Thyroid gland (tissue), 4 donors: ENCODE measurements around the gene ALMS1.

ENCODE experiments used
- POLR2A ChIP-seq, 2 donors: fragments of 450-650 bp; IDR thresholded peaks; one replicate each; pipeline ENCODE4 v1.6.1; 2017; ENCODE audit warnings: antibody characterized with exemption in 2 of 2, mild to moderate bottlenecking in 2 of 2, moderate library complexity in 1 of 2
- TF ChIP-seq, protein P1 (sequence below), 6 experiments: fragments of 200-600 bp in 3 of 6; fragments of 450-650 bp in 3 of 6; sonication (generic) in 3 of 6; IDR thresholded peaks; one replicate each; pipeline ENCODE4 v1.5.1; 2016 to 2019; ENCODE audit warnings: antibody characterized with exemption in 6 of 6, mild to moderate bottlenecking in 2 of 6, inconsistent platforms in 1 of 6, moderate library complexity in 1 of 6

DNA sequence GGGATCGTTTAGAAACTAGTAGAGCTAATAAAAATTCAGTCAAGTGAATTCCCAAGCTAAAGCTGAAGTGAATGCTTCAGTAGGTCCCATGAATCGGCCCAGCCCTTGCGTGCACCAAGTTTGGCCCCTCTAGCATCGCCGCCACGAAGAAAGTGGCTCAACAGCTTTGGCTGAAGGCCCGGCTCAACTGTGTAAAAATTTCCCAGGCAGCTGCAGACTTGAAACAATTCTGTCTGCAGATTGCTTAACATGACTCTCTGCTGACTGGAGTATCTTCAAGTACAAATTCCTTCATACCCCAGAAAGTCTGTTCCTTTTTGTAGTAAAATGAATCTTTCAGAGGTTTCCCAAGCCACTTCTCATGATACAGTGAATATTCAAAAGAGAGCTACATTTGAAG lies 32.7 kb downstream of the ALMS1 start:
- TF ChIP-seq, protein P1, sequence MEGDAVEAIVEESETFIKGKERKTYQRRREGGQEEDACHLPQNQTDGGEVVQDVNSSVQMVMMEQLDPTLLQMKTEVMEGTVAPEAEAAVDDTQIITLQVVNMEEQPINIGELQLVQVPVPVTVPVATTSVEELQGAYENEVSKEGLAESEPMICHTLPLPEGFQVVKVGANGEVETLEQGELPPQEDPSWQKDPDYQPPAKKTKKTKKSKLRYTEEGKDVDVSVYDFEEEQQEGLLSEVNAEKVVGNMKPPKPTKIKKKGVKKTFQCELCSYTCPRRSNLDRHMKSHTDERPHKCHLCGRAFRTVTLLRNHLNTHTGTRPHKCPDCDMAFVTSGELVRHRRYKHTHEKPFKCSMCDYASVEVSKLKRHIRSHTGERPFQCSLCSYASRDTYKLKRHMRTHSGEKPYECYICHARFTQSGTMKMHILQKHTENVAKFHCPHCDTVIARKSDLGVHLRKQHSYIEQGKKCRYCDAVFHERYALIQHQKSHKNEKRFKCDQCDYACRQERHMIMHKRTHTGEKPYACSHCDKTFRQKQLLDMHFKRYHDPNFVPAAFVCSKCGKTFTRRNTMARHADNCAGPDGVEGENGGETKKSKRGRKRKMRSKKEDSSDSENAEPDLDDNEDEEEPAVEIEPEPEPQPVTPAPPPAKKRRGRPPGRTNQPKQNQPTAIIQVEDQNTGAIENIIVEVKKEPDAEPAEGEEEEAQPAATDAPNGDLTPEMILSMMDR (IDR thresholded peaks at IDR 0.05) = no peak
- TF ChIP-seq POLR2A (IDR thresholded peaks at IDR 0.05) = peak in 1 of 2 donors; percentile 18
